ENCODE data around the gene LRRC8A.

- TF ChIP-seq EZH2 (IDR thresholded peaks at IDR 0.05) (no peak), ZNF274 (IDR thresholded peaks at IDR 0.05; ENCODE audit: low read depth, low read length) (no peak), ATF3 (IDR thresholded peaks at IDR 0.05) (no peak), CTCF (IDR thresholded peaks at IDR 0.05 in 2 of 3, conservative IDR thresholded peaks at IDR 0.05 in 1 of 3; ENCODE audit: borderline replicate concordance in 1 of 3, insufficient read depth in 1 of 3, low read depth in 2 of 3, low read length in 2 of 3) (no peak), POLR2A (IDR thresholded peaks at IDR 0.05; ENCODE audit: borderline replicate concordance, extremely low read depth, insufficient read depth, insufficient read length) (no peak), ZFX (IDR thresholded peaks at IDR 0.05) (no peak), ZBTB33 (IDR thresholded peaks at IDR 0.05; ENCODE audit: extremely low read depth, insufficient replicate concordance, low read length) (no peak), JUND (IDR thresholded peaks at IDR 0.05) (no peak), POLR2AphosphoS5 (IDR thresholded peaks at IDR 0.05; ENCODE audit: low read depth, low read length) (no peak), EZH2phosphoT487 (IDR thresholded peaks at IDR 0.05; ENCODE audit: borderline replicate concordance) (no peak), CBX3 (IDR thresholded peaks at IDR 0.05; ENCODE audit: low read depth) (no peak), EGR1 (IDR thresholded peaks at IDR 0.05; ENCODE audit: low read depth) (no peak)
Observed at GRCh38 chr9:128933731-128934130, 51.8 kb downstream of the LRRC8A start.
